ENCODE measurements around the gene EP400. TPM values are rescaled to one million over a fixed set of nuclear protein-coding genes. Genes with fewer than 3 reads are reported as not detected.

EP400 gene
- total and polyA plus RNA-seq, 2 experiments from 2014 or later: 10.3 to 12.3 TPM

- no peaks in the 10 kb centered on the region for H3K9me2 ChIP-seq (replicated peaks; ENCODE audit: insufficient read depth)
- H3K27me3 ChIP-seq: no peaks in the 10 kb centered on the region
- no peak for DNase-seq (ENCODE audit: low spot score)
- no peaks in the 10 kb centered on the region for H3K4me1 ChIP-seq (ENCODE audit: insufficient read depth)
- TF ChIP-seq, protein P1, sequence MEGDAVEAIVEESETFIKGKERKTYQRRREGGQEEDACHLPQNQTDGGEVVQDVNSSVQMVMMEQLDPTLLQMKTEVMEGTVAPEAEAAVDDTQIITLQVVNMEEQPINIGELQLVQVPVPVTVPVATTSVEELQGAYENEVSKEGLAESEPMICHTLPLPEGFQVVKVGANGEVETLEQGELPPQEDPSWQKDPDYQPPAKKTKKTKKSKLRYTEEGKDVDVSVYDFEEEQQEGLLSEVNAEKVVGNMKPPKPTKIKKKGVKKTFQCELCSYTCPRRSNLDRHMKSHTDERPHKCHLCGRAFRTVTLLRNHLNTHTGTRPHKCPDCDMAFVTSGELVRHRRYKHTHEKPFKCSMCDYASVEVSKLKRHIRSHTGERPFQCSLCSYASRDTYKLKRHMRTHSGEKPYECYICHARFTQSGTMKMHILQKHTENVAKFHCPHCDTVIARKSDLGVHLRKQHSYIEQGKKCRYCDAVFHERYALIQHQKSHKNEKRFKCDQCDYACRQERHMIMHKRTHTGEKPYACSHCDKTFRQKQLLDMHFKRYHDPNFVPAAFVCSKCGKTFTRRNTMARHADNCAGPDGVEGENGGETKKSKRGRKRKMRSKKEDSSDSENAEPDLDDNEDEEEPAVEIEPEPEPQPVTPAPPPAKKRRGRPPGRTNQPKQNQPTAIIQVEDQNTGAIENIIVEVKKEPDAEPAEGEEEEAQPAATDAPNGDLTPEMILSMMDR (IDR thresholded peaks at IDR 0.05; ENCODE audit: poor library complexity): no peak
- TF ChIP-seq EZH2 (IDR thresholded peaks at IDR 0.05; ENCODE audit: borderline replicate concordance) (no peak), EZH2phosphoT487 (IDR thresholded peaks at IDR 0.05; ENCODE audit: low read depth, severe bottlenecking, unreplicated experiment) (no peak)
- no peak overlapping the region for H3K4me2 ChIP-seq
- no peaks in the 10 kb centered on the region for H3K79me2 ChIP-seq
- no peak overlapping the region for H3K27ac ChIP-seq
- no peaks in the 10 kb centered on the region for H3K9me3 ChIP-seq (ENCODE audit: low read depth)
- no peak overlapping the region for H2AFZ ChIP-seq
- H3K4me3 ChIP-seq: no peak overlapping the region
- 90% methylated on average over 1 of the region's 1 CpG for WGBS (ENCODE audit: low lambda C conversion rate, missing lambda C conversion rate)
- H4K20me1 ChIP-seq (ENCODE audit: insufficient read depth, poor library complexity, severe bottlenecking): no peaks in the 10 kb centered on the region
- H3K36me3 ChIP-seq (replicated peaks; ENCODE audit: insufficient read depth, low read depth): no peaks in the 10 kb centered on the region
These were observed 54.1 kb downstream of the EP400 start for GRCh38 chr12:132003846-132004245.

DNA sequence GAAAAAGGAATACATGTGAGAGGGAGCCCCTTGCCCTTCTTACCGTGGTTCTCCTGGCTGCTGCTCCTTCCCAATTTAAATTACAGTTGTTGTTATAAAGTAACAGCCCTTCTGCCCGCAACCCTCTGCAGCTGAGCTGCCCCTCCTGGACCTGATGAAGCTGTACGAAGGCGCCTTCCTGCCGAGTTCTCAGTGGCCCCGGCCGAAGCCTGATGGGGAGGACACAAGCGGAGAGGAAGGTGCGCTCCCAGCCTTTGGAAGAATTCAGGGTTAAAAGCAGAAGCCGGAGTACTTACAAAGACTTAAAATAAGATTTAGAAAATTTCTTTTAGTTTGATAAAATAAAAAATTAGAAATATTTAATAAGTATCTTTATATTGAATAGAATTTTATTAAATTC is 55.2 kb downstream of the EP400 start:
- WGBS (ENCODE audit: low lambda C conversion rate, missing lambda C conversion rate): 97% methylated on average over 10 of the region's 10 CpGs
- Histone ChIP-seq H3K4me2 (no peak overlapping the region), H3K9me3 (ENCODE audit: low read depth) (no peaks in the 10 kb centered on the region), H3K4me1 (ENCODE audit: insufficient read depth) (no peaks in the 10 kb centered on the region), H4K20me1 (ENCODE audit: insufficient read depth, poor library complexity, severe bottlenecking) (no peaks in the 10 kb centered on the region), H3K4me3 (no peak overlapping the region), H3K27me3 (no peaks in the 10 kb centered on the region), H2AFZ (no peak overlapping the region), H3K36me3 (replicated peaks; ENCODE audit: insufficient read depth, low read depth) (no peaks in the 10 kb centered on the region), H3K27ac (no peak overlapping the region), H3K9me2 (replicated peaks; ENCODE audit: insufficient read depth) (no peaks in the 10 kb centered on the region), H3K79me2 (no peaks in the 10 kb centered on the region)
- TF ChIP-seq EZH2 (IDR thresholded peaks at IDR 0.05; ENCODE audit: borderline replicate concordance) (no peak), EZH2phosphoT487 (IDR thresholded peaks at IDR 0.05; ENCODE audit: low read depth, severe bottlenecking, unreplicated experiment) (no peak)
- TF ChIP-seq, protein P1 (IDR thresholded peaks at IDR 0.05; ENCODE audit: poor library complexity): no peak
- no peak for DNase-seq (ENCODE audit: low spot score)

- no peaks in the 10 kb centered on the region for H3K79me2 ChIP-seq
- no peak overlapping the region for H3K27ac ChIP-seq
- TF ChIP-seq, protein P1 (IDR thresholded peaks at IDR 0.05; ENCODE audit: poor library complexity): no peak
- TF ChIP-seq EZH2 (IDR thresholded peaks at IDR 0.05; ENCODE audit: borderline replicate concordance) (no peak), EZH2phosphoT487 (IDR thresholded peaks at IDR 0.05; ENCODE audit: low read depth, severe bottlenecking, unreplicated experiment) (no peak)
- DNase-seq (ENCODE audit: low spot score): no peak
- no peaks in the 10 kb centered on the region for H3K27me3 ChIP-seq
- no peaks in the 10 kb centered on the region for H4K20me1 ChIP-seq (ENCODE audit: insufficient read depth, poor library complexity, severe bottlenecking)
- H3K36me3 ChIP-seq (replicated peaks; ENCODE audit: insufficient read depth, low read depth): no peaks in the 10 kb centered on the region
- H3K4me3 ChIP-seq: no peak overlapping the region
- H3K4me2 ChIP-seq: no peak overlapping the region
- no peaks in the 10 kb centered on the region for H3K4me1 ChIP-seq (ENCODE audit: insufficient read depth)
- H3K9me2 ChIP-seq (replicated peaks; ENCODE audit: insufficient read depth): no peaks in the 10 kb centered on the region
- no peak overlapping the region for H2AFZ ChIP-seq
- H3K9me3 ChIP-seq (ENCODE audit: low read depth): no peaks in the 10 kb centered on the region
- 97% methylated on average over 19 of the region's 19 CpGs for WGBS (ENCODE audit: low lambda C conversion rate, missing lambda C conversion rate)
These were observed 56.4 kb downstream of the EP400 start for GRCh38 chr12:132006056-132006680.
